Measurements from ENCODE around the gene NRG2.
A peak's percentile ranks its signal among the peaks of the same experiment; 100 is the strongest.

GRCh38 chr5:139968547-139969261 is 74.4 kb downstream of the NRG2 start:
- peak; percentile 97 for TF ChIP-seq CTCF (IDR thresholded peaks at IDR 0.05; ENCODE audit: low read depth, low read length)
- TF ChIP-seq POLR2A (IDR thresholded peaks at IDR 0.05; ENCODE audit: extremely low read depth, insufficient read length): no peak
- TF ChIP-seq MYC (IDR thresholded peaks at IDR 0.05; ENCODE audit: low read depth, low read length): peak; percentile 65; the same call in 1 of the 2 replicates
- peak; percentile 71; the same call in 1 of the 2 replicates for TF ChIP-seq MAX (IDR thresholded peaks at IDR 0.05; ENCODE audit: low read depth, low read length)

Measured in NB4 (cell line).